ENCODE data around the gene TSPYL2. TPM values are rescaled to one million over a fixed set of nuclear protein-coding genes. Genes with fewer than 3 reads are reported as not detected.

Gene TSPYL2
- total RNA-seq, 1 donor from 2014 or later = 27.9 TPM

DNA sequence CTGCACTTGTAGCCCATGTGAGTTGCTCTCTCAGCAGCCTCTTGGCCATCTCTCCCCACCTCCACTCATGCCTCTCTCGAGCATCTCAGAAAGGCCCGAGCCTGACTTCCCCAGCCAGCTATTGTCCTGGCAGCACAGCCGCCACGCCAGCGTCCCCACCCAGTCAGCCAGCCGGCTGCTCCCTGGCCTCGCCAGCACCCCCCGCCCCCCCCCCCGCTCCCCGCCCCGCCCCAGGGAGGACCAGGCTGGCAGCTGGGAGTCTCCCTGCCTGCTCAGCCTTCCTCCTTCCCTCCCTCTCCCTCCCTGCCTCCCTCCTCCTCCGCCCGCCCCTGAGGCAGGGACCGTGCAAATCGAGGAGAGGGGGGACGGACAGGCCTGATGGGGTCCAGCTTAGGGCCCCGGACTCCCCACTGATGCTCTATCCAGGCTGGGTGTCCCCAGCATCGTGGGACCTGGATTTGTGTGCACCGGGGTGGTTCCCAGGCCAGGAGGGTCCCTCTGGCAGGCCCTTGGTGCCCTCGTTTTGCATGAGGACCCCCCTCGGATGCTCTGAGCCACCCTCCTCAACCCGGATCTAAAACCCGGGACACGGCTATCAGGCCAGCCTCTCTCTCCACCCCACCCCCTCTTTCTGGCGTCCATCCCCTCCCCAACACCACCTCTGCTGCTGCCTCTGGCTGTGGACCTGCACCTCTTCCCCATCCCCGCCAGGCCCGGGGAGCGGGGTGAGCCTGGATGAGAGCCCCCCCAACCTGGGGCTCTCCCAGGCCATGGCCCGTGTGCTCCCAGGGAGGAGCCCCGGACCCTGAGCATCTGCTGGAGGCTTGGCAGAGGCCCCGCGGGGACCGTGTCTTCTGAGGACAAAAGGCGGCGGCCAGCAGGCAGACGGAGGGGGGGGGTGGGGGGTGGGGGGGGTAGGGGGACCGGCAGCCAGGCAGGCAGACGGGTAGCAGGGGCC, 33.7 kb upstream of the TSPYL2 start, which contains the start of gene GPR173:
GPR173 (plus strand) TSS at position 621 of the 958 bp plus-strand sequence. CDS start 27,833 bp downstream, outside the sequence.
- H3K4me3 Mint-ChIP-seq (ENCODE audit: unreplicated experiment) = peak within 1 kb of the TSS; percentile 89
- TF ChIP-seq CTCF (IDR thresholded peaks at IDR 0.05; ENCODE audit: unreplicated experiment) = no peak
- H3K9me3 Mint-ChIP-seq (ENCODE audit: unreplicated experiment) = no peaks in the 10 kb centered on the region
- H3K4me1 Mint-ChIP-seq (ENCODE audit: unreplicated experiment) = peaks cover 11% of the 10 kb centered on the region
- no peaks in the 10 kb centered on the region for H3K36me3 Mint-ChIP-seq (ENCODE audit: low read depth, unreplicated experiment)
- H3K27me3 Mint-ChIP-seq (ENCODE audit: unreplicated experiment) = peaks cover 9% of the 10 kb centered on the region
- H3K27ac Mint-ChIP-seq (ENCODE audit: unreplicated experiment) = no peak within 1 kb of the TSS
- DNase-seq (ENCODE audit: low spot score) = peak; percentile 15

DNA sequence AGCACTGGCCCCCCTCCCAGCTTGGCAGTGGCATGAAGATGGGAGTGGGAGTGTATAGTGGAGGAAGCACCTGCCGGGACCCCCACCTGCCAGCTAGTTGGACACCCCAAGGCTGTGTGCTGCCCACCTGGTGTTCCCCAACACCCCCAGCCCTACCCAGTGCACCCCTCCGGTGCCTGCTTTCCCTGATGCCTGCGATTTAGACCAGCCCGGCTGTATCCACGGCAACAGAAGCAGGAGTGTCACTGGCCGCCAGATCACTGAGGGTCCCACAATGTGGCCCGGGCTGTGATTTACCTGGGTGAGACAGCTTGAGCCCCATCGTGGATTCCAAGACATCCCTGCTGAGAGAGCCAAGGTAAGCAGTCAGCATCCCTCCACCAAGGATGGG, 33.0 kb upstream of the TSPYL2 start:
- no peak for DNase-seq (ENCODE audit: low spot score)
- Mint-ChIP-seq H3K27me3 (ENCODE audit: unreplicated experiment) (peaks cover 9% of the 10 kb centered on the region), H3K9me3 (ENCODE audit: unreplicated experiment) (no peaks in the 10 kb centered on the region), H3K27ac (ENCODE audit: unreplicated experiment) (no peak overlapping the region), H3K4me3 (ENCODE audit: unreplicated experiment) (peak overlapping the region; percentile 89), H3K36me3 (ENCODE audit: low read depth, unreplicated experiment) (no peaks in the 10 kb centered on the region), H3K4me1 (ENCODE audit: unreplicated experiment) (peaks cover 11% of the 10 kb centered on the region)
- TF ChIP-seq CTCF (IDR thresholded peaks at IDR 0.05; ENCODE audit: unreplicated experiment) = no peak

GRCh38 chrX:53050841-53051240, 31.3 kb upstream of the TSPYL2 start:
- Mint-ChIP-seq H3K27ac (ENCODE audit: unreplicated experiment) (no peak overlapping the region), H3K9me3 (ENCODE audit: unreplicated experiment) (no peaks in the 10 kb centered on the region), H3K27me3 (ENCODE audit: unreplicated experiment) (peaks cover 9% of the 10 kb centered on the region), H3K4me3 (ENCODE audit: unreplicated experiment) (no peak overlapping the region), H3K4me1 (ENCODE audit: unreplicated experiment) (peaks cover 11% of the 10 kb centered on the region), H3K36me3 (ENCODE audit: low read depth, unreplicated experiment) (no peaks in the 10 kb centered on the region)
- TF ChIP-seq CTCF (IDR thresholded peaks at IDR 0.05; ENCODE audit: unreplicated experiment) = no peak
- DNase-seq (ENCODE audit: low spot score) = no peak

- H3K4me1 Mint-ChIP-seq (ENCODE audit: unreplicated experiment) = no peaks in the 10 kb centered on the region
- H3K4me3 Mint-ChIP-seq (ENCODE audit: unreplicated experiment) = no peak overlapping the region
- no peaks in the 10 kb centered on the region for H3K9me3 Mint-ChIP-seq (ENCODE audit: unreplicated experiment)
- DNase-seq (ENCODE audit: low spot score) = no peak
- peaks cover 2% of the 10 kb centered on the region for H3K27me3 Mint-ChIP-seq (ENCODE audit: unreplicated experiment)
- H3K27ac Mint-ChIP-seq (ENCODE audit: unreplicated experiment) = no peak overlapping the region
- TF ChIP-seq CTCF (IDR thresholded peaks at IDR 0.05; ENCODE audit: unreplicated experiment) = no peak
- no peaks in the 10 kb centered on the region for H3K36me3 Mint-ChIP-seq (ENCODE audit: low read depth, unreplicated experiment)
Measured at GRCh38 chrX:53055244-53055849, 26.8 kb upstream of the TSPYL2 start.

- no peak for DNase-seq (ENCODE audit: low spot score)
- Mint-ChIP-seq H3K27ac (ENCODE audit: unreplicated experiment) (no peak overlapping the region), H3K4me1 (ENCODE audit: unreplicated experiment) (no peaks in the 10 kb centered on the region), H3K9me3 (ENCODE audit: unreplicated experiment) (no peaks in the 10 kb centered on the region), H3K4me3 (ENCODE audit: unreplicated experiment) (no peak overlapping the region), H3K36me3 (ENCODE audit: low read depth, unreplicated experiment) (no peaks in the 10 kb centered on the region), H3K27me3 (ENCODE audit: unreplicated experiment) (no peaks in the 10 kb centered on the region)
- no peak for TF ChIP-seq CTCF (IDR thresholded peaks at IDR 0.05; ENCODE audit: unreplicated experiment)
Measured at GRCh38 chrX:53056292-53056691, 25.9 kb upstream of the TSPYL2 start.

All from endothelial cell (in vitro differentiated cells).